ENCODE data around the gene PHLDA3. TPM values are rescaled to one million over a fixed set of nuclear protein-coding genes. Genes with fewer than 3 reads are reported as not detected.

PHLDA3 gene
- total and polyA plus RNA-seq, 2 of the 4 experiments (the other 2 are of a cell fraction) = 41.6 to 102 TPM

DNA sequence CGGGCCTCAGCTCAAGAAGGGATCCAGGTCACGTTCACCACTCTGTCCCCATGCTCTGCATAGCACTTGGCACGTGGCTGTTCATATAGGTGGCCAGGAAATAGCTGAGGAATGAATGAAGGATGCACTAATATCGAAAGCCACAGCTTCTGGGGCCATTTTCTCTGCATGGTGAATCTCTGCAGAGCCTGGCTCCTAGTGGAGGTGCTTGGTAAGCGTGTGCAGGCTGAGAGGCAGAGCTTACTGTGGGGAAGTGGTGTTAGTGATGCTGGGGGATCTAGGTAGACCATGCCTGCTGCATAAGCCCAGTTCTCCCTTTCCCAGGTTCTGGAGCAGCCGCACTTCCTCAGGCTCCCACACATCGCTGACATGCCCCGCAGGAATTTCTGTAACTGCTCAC is 29.6 kb upstream of the PHLDA3 start:
- Histone ChIP-seq H4K20me1 (ENCODE audit: insufficient read depth, low read length) (peaks cover 83% of the 10 kb centered on the region), H3K23ac (ENCODE audit: low read depth, low read length) (0 out of 2 replicates have a peak overlapping the region, but pooled peaks have one; percentile 0), H3K18ac (ENCODE audit: low read depth, low read length) (no peak overlapping the region), H2BK15ac (ENCODE audit: low read depth, low read length) (0 out of 3 replicates have a peak overlapping the region, but pooled peaks have one; percentile 4), H3K9ac (ENCODE audit: low read depth, low read length) (no peak overlapping the region), H3K9me1 (ENCODE audit: insufficient read depth, low read length) (peaks cover 71% of the 10 kb centered on the region), H2BK120ac (ENCODE audit: low read depth, low read length) (no peak overlapping the region), H2AFZ (replicated peaks; ENCODE audit: low read length, poor library complexity) (no peak overlapping the region), H3K27ac (ENCODE audit: insufficient read depth, low read length) (peak overlapping the region; percentile 48), H2AK9ac (replicated peaks; ENCODE audit: low read depth, low read length, poor library complexity) (no peak overlapping the region), H2BK20ac (ENCODE audit: low read depth, low read length) (no peak overlapping the region), H3K9me3 (ENCODE audit: control insufficient read depth, insufficient read depth, low read length) (no peaks in the 10 kb centered on the region), H3K4me1 (ENCODE audit: control insufficient read depth, insufficient read depth, low read length) (peaks cover 67% of the 10 kb centered on the region), H3K14ac (replicated peaks; ENCODE audit: low read depth, low read length) (peak overlapping the region; percentile 48; the same call in 1 of the 2 replicates), H4K5ac (ENCODE audit: low read depth, low read length) (no peak overlapping the region), H4K8ac (ENCODE audit: low read depth in 2 of 2, low read length in 2 of 2) (peak overlapping the region in 1 of 2 experiments; percentile 20; a peak in 2 of 4 replicates), H4K91ac (ENCODE audit: insufficient read depth, low read depth, low read length) (no peak overlapping the region), H2BK5ac (ENCODE audit: low read depth, low read length, poor library complexity, severe bottlenecking) (peak overlapping the region; percentile 25), H3K79me1 (ENCODE audit: low read depth in 1 of 2, low read length in 2 of 2) (peaks cover 13 to 83% of the 10 kb centered on the region in 2 experiments; a peak in 3 of 4 replicates), H3K27me3 (ENCODE audit: control insufficient read depth, insufficient read depth, low read length) (no peaks in the 10 kb centered on the region), H2AK5ac (ENCODE audit: low read depth, low read length) (peak overlapping the region; percentile 72), H3K36me3 (ENCODE audit: control insufficient read depth, insufficient read depth, low read length) (peaks cover 57% of the 10 kb centered on the region), H3K56ac (ENCODE audit: extremely low read depth, insufficient read depth, low read length) (no peak overlapping the region), H3K4me3 (ENCODE audit: insufficient read depth, low read depth, low read length) (no peak overlapping the region), H3K4ac (ENCODE audit: low read depth, low read length) (peak overlapping the region; percentile 61), H3K4me2 (ENCODE audit: low read depth, low read length) (no peak overlapping the region)
- in situ Hi-C loops (cut with MboI; ENCODE audit: low sequenced_read_pairs) (no loop called here), intact Hi-C loops (cut with micrococcal nuclease) (no loop called here), dilution Hi-C loops (cut with HindIII; ENCODE audit: low sequenced_read_pairs, unreplicated experiment) (no loop called here)
- POLR2A ChIA-PET (ENCODE audit: unreplicated experiment) = interaction anchor here (0.6 kb wide), 1 partner anchor 1374 kb away, joined by 5 read pairs; no protein-coding TSS in a partner anchor
- CTCF ChIA-PET = no interaction called here
- no peak for ATAC-seq (ENCODE audit: low read depth)
- BruUV-seq (replicated peaks) = no TSS peak
- WGBS, 2 experiments (ENCODE audit: extremely low coverage in 2 of 2, insufficient read length in 1 of 2) = 88% methylated on average over 6 of the region's 8 CpGs; no CpG with 5 or more reads in 1 of the 2 experiments
- no peak for TF ChIP-seq RFX5 (IDR thresholded peaks at IDR 0.05; ENCODE audit: low read depth, low read length)
- TF ChIP-seq CHD1 (IDR thresholded peaks at IDR 0.05; ENCODE audit: low read depth, low read length) = no peak
- TF ChIP-seq, protein P1, sequence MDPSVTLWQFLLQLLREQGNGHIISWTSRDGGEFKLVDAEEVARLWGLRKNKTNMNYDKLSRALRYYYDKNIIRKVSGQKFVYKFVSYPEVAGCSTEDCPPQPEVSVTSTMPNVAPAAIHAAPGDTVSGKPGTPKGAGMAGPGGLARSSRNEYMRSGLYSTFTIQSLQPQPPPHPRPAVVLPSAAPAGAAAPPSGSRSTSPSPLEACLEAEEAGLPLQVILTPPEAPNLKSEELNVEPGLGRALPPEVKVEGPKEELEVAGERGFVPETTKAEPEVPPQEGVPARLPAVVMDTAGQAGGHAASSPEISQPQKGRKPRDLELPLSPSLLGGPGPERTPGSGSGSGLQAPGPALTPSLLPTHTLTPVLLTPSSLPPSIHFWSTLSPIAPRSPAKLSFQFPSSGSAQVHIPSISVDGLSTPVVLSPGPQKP (IDR thresholded peaks at IDR 0.05; ENCODE audit: borderline replicate concordance, low read depth, low read length) = no peak
- no peak for TF ChIP-seq MAFK (IDR thresholded peaks at IDR 0.05; ENCODE audit: low read depth, low read length)
- TF ChIP-seq BHLHE40 (IDR thresholded peaks at IDR 0.05; ENCODE audit: low read depth, low read length) = no peak
- TF ChIP-seq, protein P2, sequence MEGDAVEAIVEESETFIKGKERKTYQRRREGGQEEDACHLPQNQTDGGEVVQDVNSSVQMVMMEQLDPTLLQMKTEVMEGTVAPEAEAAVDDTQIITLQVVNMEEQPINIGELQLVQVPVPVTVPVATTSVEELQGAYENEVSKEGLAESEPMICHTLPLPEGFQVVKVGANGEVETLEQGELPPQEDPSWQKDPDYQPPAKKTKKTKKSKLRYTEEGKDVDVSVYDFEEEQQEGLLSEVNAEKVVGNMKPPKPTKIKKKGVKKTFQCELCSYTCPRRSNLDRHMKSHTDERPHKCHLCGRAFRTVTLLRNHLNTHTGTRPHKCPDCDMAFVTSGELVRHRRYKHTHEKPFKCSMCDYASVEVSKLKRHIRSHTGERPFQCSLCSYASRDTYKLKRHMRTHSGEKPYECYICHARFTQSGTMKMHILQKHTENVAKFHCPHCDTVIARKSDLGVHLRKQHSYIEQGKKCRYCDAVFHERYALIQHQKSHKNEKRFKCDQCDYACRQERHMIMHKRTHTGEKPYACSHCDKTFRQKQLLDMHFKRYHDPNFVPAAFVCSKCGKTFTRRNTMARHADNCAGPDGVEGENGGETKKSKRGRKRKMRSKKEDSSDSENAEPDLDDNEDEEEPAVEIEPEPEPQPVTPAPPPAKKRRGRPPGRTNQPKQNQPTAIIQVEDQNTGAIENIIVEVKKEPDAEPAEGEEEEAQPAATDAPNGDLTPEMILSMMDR (conservative IDR thresholded peaks at IDR 0.05; ENCODE audit: low read depth, low read length) = no peak
- no peak for TF ChIP-seq FOS (IDR thresholded peaks at IDR 0.05; ENCODE audit: low read depth, low read length)
- no peak for TF ChIP-seq RCOR1 (IDR thresholded peaks at IDR 0.05; ENCODE audit: insufficient replicate concordance, low read length)
- TF ChIP-seq POLR2A (IDR thresholded peaks at IDR 0.05; ENCODE audit: low read depth, low read length) = no peak
- no peak for TF ChIP-seq MXI1 (IDR thresholded peaks at IDR 0.05; ENCODE audit: borderline replicate concordance, low read depth, low read length)
- TF ChIP-seq NFE2L2 (IDR thresholded peaks at IDR 0.05; ENCODE audit: low read depth, low read length) = no peak
- TF ChIP-seq, protein P3, sequence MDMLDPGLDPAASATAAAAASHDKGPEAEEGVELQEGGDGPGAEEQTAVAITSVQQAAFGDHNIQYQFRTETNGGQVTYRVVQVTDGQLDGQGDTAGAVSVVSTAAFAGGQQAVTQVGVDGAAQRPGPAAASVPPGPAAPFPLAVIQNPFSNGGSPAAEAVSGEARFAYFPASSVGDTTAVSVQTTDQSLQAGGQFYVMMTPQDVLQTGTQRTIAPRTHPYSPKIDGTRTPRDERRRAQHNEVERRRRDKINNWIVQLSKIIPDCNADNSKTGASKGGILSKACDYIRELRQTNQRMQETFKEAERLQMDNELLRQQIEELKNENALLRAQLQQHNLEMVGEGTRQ (IDR thresholded peaks at IDR 0.05; ENCODE audit: low read depth, low read length) = no peak
- DNase-seq = no peak
